Osteoblast (primary cell): ENCODE measurements around the gene PLXNA3. TPM values are rescaled to one million over a fixed set of nuclear protein-coding genes. Genes with fewer than 3 reads are reported as not detected.

Experiments used
- DNase-seq: peaks from one replicate; pipeline ENCODE4 v3.0.0; 2011; ENCODE audit warnings: low spot score, mixed read lengths; ENCODE audit not compliant: insufficient read length; ENCODE audit errors: missing footprints
- H2AFZ ChIP-seq: 2 replicates; pipeline ENCODE4 v1.6.0; 2011; ENCODE audit warnings: mild to moderate bottlenecking, low read length
- H3K27ac ChIP-seq: 2 replicates; pipeline ENCODE4 v1.5.1; 2011; ENCODE audit warnings: mild to moderate bottlenecking, low read depth, low read length, moderate library complexity
- H3K27me3 ChIP-seq: 2 replicates; pipeline ENCODE4 v1.6.0; 2012; ENCODE audit warnings: mild to moderate bottlenecking, control low read depth, inconsistent platforms, low read length, moderate library complexity; ENCODE audit not compliant: insufficient read depth
- H3K36me3 ChIP-seq: 2 replicates; pipeline ENCODE4 v1.5.1; 2011; ENCODE audit warnings: mild to moderate bottlenecking, low read length, control low read depth, moderate library complexity; ENCODE audit not compliant: insufficient read depth
- H3K4me1 ChIP-seq: 2 replicates; pipeline ENCODE4 v1.5.1; 2011; ENCODE audit warnings: mild to moderate bottlenecking, low read length, control low read depth, moderate library complexity; ENCODE audit not compliant: insufficient read depth
- H3K4me2 ChIP-seq: 2 replicates; pipeline ENCODE4 v1.6.0; 2011; ENCODE audit warnings: mild to moderate bottlenecking, low read length; ENCODE audit not compliant: insufficient read depth
- H3K4me3 ChIP-seq: fragments of 200-600 bp; sonication (generic); 3 replicates; pipeline ENCODE4 v1.5.1; 2012; ENCODE audit warnings: mild to moderate bottlenecking, low read length, inconsistent platforms; ENCODE audit not compliant: insufficient read depth
- H3K79me2 ChIP-seq: 2 replicates; pipeline ENCODE4 v1.6.0; 2012; ENCODE audit warnings: mild to moderate bottlenecking, low read length, control low read depth, inconsistent platforms; ENCODE audit not compliant: insufficient read depth
- H3K9me3 ChIP-seq: 2 replicates; pipeline ENCODE4 v1.5.1; 2011; ENCODE audit warnings: low read depth, low read length, control low read depth
- H4K20me1 ChIP-seq: 2 replicates; pipeline ENCODE4 v1.6.0; 2012; ENCODE audit warnings: mild to moderate bottlenecking, low read length, control low read depth; ENCODE audit not compliant: insufficient read depth
- CTCF ChIP-seq: IDR thresholded peaks from 2 replicates; pipeline ENCODE4 v1.5.1; 2011; ENCODE audit warnings: mild to moderate bottlenecking, low read depth, low read length, moderate library complexity; ENCODE audit errors: extremely low read depth
- total RNA-seq: library from RNA; depleted of rRNA; stranded (reverse); fragments of >200 nt; gene quantifications from 2 replicates; pipeline ENCODE4 v1.2.3, GENCODE V29; 2012

The PLXNA3 gene
- total RNA-seq, 1 donor = 18.8 TPM

- DNase-seq = peak; percentile 26
- no peaks in the 10 kb centered on the region for H3K9me3 ChIP-seq
- H3K36me3 ChIP-seq = no peaks in the 10 kb centered on the region
- TF ChIP-seq CTCF = no peak
- H3K4me3 ChIP-seq = no peak overlapping the region
- H4K20me1 ChIP-seq = no peaks in the 10 kb centered on the region
- H3K4me1 ChIP-seq = no peaks in the 10 kb centered on the region
- H2AFZ ChIP-seq = no peak overlapping the region
- H3K27me3 ChIP-seq = no peaks in the 10 kb centered on the region
- no peak overlapping the region for H3K4me2 ChIP-seq
- no peaks in the 10 kb centered on the region for H3K79me2 ChIP-seq
- no peak overlapping the region for H3K27ac ChIP-seq
Measured at GRCh38 chrX:154507673-154508383, 49.7 kb downstream of the PLXNA3 start.

GRCh38 chrX:154508384-154508745, 50.3 kb downstream of the PLXNA3 start:
- Histone ChIP-seq H3K27me3 (no peaks in the 10 kb centered on the region), H3K4me2 (no peak overlapping the region), H3K4me3 (no peak overlapping the region), H3K36me3 (no peaks in the 10 kb centered on the region), H3K27ac (no peak overlapping the region), H2AFZ (no peak overlapping the region), H3K4me1 (no peaks in the 10 kb centered on the region), H4K20me1 (no peaks in the 10 kb centered on the region), H3K9me3 (no peaks in the 10 kb centered on the region), H3K79me2 (no peaks in the 10 kb centered on the region)
- no peak for TF ChIP-seq CTCF
- peak; percentile 23 for DNase-seq

GRCh38 chrX:154509455-154509854, 51.4 kb downstream of the PLXNA3 start:
- no peak overlapping the region for H2AFZ ChIP-seq

GRCh38 chrX:154511761-154512160, 53.7 kb downstream of the PLXNA3 start:
- DNase-seq = peak; percentile 19
- Histone ChIP-seq H3K4me1 (peaks cover 5% of the 10 kb centered on the region), H3K4me3 (no peak overlapping the region), H4K20me1 (no peaks in the 10 kb centered on the region), H3K9me3 (no peaks in the 10 kb centered on the region), H2AFZ (no peak overlapping the region), H3K27me3 (no peaks in the 10 kb centered on the region), H3K79me2 (peaks cover 10% of the 10 kb centered on the region), H3K27ac (no peak overlapping the region), H3K36me3 (no peaks in the 10 kb centered on the region), H3K4me2 (no peak overlapping the region)
- no peak for TF ChIP-seq CTCF

More at GRCh38 chrX:154509455-154509854, 51.4 kb downstream of the PLXNA3 start:
- DNase-seq = no peak
- H3K4me2 ChIP-seq = no peak overlapping the region
- no peaks in the 10 kb centered on the region for H3K4me1 ChIP-seq
- H3K27me3 ChIP-seq = no peaks in the 10 kb centered on the region
- no peak overlapping the region for H3K4me3 ChIP-seq
- no peaks in the 10 kb centered on the region for H3K9me3 ChIP-seq
- H3K36me3 ChIP-seq = no peaks in the 10 kb centered on the region
- H3K79me2 ChIP-seq = peaks cover 2% of the 10 kb centered on the region
- H4K20me1 ChIP-seq = no peaks in the 10 kb centered on the region
- TF ChIP-seq CTCF = no peak
- H3K27ac ChIP-seq = no peak overlapping the region
